Ovary (tissue), 3 donors: Measurements from ENCODE around the gene SNRK.

Experiments
- EP300 ChIP-seq: sonication (generic); formaldehyde crosslinking; IDR thresholded peaks from one replicate; pipeline ENCODE4 v1.6.1; 2017; ENCODE audit warnings: antibody characterized with exemption
- POLR2A ChIP-seq: fragments of 450-650 bp; IDR thresholded peaks from one replicate; pipeline ENCODE4 v1.6.1; 2017; ENCODE audit warnings: antibody characterized with exemption, mild to moderate bottlenecking, moderate library complexity
- TF ChIP-seq, protein P1 (sequence below), 3 donors: fragments of 450-650 bp in 2 of 3; fragments of 200-600 bp in 1 of 3; IDR thresholded peaks; one replicate each; pipeline versions ENCODE4 v1.5.1 to v1.8.0; 2016 to 2022; ENCODE audit warnings: antibody characterized with exemption in 3 of 3, mild to moderate bottlenecking in 1 of 3
- donor health status: DM: no; HTN: no; CAD: no.

DNA sequence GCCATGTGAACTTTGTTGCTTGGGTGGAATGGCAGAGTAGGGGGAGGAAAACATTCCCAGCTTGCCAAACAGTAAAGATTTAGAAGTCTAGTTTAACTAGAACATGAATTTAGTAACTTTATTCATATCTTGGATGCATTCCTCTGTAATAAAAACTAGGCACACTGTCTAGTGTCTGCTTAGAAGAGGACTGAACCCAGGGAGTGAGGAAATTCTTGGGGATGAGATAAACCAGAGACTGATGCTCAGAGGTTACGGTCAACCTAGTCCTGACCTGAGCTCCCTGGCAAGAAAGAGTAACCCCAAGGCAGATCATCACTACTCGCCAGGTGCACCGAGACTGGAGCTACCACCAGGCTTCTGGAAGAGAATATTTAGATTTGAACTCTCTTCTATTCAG, 58.2 kb downstream of the SNRK start:
- no peak for TF ChIP-seq POLR2A
- TF ChIP-seq, protein P1, sequence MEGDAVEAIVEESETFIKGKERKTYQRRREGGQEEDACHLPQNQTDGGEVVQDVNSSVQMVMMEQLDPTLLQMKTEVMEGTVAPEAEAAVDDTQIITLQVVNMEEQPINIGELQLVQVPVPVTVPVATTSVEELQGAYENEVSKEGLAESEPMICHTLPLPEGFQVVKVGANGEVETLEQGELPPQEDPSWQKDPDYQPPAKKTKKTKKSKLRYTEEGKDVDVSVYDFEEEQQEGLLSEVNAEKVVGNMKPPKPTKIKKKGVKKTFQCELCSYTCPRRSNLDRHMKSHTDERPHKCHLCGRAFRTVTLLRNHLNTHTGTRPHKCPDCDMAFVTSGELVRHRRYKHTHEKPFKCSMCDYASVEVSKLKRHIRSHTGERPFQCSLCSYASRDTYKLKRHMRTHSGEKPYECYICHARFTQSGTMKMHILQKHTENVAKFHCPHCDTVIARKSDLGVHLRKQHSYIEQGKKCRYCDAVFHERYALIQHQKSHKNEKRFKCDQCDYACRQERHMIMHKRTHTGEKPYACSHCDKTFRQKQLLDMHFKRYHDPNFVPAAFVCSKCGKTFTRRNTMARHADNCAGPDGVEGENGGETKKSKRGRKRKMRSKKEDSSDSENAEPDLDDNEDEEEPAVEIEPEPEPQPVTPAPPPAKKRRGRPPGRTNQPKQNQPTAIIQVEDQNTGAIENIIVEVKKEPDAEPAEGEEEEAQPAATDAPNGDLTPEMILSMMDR (IDR thresholded peaks at IDR 0.05), result no peak
- no peak for TF ChIP-seq EP300
